Duodenal mucosa (tissue), 2 donors: ENCODE measurements around the gene ENO2.
A peak's percentile ranks its signal among the peaks of the same experiment; 100 is the strongest.
"Not testable (repeated sequence)": the region's sequence is repeated elsewhere in the genome, so short reads cannot be mapped to it uniquely, and the experiment has no call there.

Experiments used
- H3K27ac ChIP-seq: one replicate; pipeline ENCODE4 v1.7.0; 2013; ENCODE audit warnings: low read depth, low read length
- H3K27me3 ChIP-seq, 2 donors: one replicate each; pipeline ENCODE4 v1.7.0; 2013; ENCODE audit warnings: low read length in 2 of 2, control low read depth in 1 of 2; ENCODE audit not compliant: insufficient read depth in 2 of 2, control insufficient read depth in 1 of 2
- H3K36me3 ChIP-seq, 2 donors: one replicate each; pipeline ENCODE4 v1.7.0; 2013; ENCODE audit warnings: low read length in 2 of 2, control low read depth in 1 of 2; ENCODE audit not compliant: insufficient read depth in 2 of 2, control insufficient read depth in 1 of 2
- H3K4me1 ChIP-seq, 2 donors: one replicate each; pipeline ENCODE4 v1.7.0; 2013; ENCODE audit warnings: low read length in 2 of 2, control low read depth in 1 of 2; ENCODE audit not compliant: insufficient read depth in 2 of 2, control insufficient read depth in 1 of 2
- H3K4me3 ChIP-seq, 2 donors: one replicate each; pipeline ENCODE4 v1.7.0; 2013; ENCODE audit warnings: low read length in 2 of 2, low read depth in 1 of 2
- H3K9ac ChIP-seq, 2 donors: one replicate each; pipeline ENCODE4 v1.7.0; 2013; ENCODE audit warnings: low read length in 2 of 2, low read depth in 1 of 2
- H3K9me3 ChIP-seq, 2 donors: one replicate each; pipeline ENCODE4 v1.7.0; 2013; ENCODE audit warnings: low read length in 2 of 2, control low read depth in 1 of 2; ENCODE audit not compliant: control insufficient read depth in 1 of 2

ENO2 gene

DNA sequence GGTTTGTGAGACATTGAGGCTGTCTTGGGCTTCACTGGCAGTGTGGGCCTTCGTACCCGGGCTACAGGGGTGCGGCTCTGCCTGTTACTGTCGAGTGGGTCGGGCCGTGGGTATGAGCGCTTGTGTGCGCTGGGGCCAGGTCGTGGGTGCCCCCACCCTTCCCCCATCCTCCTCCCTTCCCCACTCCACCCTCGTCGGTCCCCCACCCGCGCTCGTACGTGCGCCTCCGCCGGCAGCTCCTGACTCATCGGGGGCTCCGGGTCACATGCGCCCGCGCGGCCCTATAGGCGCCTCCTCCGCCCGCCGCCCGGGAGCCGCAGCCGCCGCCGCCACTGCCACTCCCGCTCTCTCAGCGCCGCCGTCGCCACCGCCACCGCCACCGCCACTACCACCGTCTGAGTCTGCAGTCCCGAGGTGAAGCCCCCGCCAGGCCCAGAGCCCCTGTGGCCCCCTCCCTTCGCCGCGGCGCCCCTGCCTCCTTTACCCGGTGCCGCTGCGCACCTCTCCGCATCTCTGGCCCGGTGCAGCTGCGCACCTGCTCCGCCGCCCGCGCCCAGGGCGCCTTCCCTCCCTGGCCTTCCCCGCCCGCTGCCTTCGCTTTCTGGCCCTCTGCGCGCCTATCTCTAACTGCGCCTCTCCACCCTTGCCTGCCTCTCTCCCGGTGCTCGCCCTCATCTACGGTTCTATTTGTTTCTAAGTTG is at the start of gene ENO2:
Gene ENO2, plus strand, starts transcription at position 335 of the 701 bp plus-strand sequence. CDS start 1,253 bp downstream, outside the sequence.
- H3K27ac ChIP-seq, result peak within 1 kb of the TSS; percentile 5
- H3K4me1 ChIP-seq, result peaks cover 12 to 16% of the 10 kb centered on the region in 2 donors
- peaks cover 0 to 2% of the 10 kb centered on the region in 2 donors for H3K36me3 ChIP-seq
- H3K9ac ChIP-seq, result peak within 1 kb of the TSS; percentile 30 to 39
- H3K4me3 ChIP-seq, result peak within 1 kb of the TSS; percentile 60 to 70
- H3K27me3 ChIP-seq, result peaks cover 10 to 12% of the 10 kb centered on the region in 2 donors
- no peaks in the 10 kb centered on the region for H3K9me3 ChIP-seq

DNA sequence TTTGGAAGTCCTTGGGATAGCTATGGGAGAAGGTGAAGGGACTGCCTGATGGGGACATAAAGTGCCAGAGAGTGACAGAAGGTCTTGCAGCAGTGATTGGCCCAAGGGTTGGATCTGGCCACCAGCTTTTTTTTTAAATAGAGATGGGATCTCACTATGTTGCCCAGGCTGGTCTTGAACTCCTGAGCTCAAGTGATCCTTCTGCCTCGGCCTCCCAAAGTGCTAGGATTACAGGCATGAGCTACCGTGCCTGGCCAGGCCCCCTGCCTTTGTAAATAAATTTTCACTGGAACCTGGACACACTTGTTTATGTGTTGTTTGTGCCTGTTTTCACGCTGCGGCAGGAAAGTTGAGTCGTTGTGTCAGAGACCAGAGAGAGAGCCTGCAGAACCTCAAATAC is 49.1 kb upstream of the ENO2 start:
- H3K9me3 ChIP-seq, H3K9ac ChIP-seq, H3K27ac ChIP-seq, H3K27me3 ChIP-seq, H3K4me3 ChIP-seq: not testable (repeated sequence)
- peaks cover 39 to 58% of the 10 kb centered on the region in 2 donors for H3K36me3 ChIP-seq
- H3K4me1 ChIP-seq, result peaks cover 22 to 29% of the 10 kb centered on the region in 2 donors

DNA sequence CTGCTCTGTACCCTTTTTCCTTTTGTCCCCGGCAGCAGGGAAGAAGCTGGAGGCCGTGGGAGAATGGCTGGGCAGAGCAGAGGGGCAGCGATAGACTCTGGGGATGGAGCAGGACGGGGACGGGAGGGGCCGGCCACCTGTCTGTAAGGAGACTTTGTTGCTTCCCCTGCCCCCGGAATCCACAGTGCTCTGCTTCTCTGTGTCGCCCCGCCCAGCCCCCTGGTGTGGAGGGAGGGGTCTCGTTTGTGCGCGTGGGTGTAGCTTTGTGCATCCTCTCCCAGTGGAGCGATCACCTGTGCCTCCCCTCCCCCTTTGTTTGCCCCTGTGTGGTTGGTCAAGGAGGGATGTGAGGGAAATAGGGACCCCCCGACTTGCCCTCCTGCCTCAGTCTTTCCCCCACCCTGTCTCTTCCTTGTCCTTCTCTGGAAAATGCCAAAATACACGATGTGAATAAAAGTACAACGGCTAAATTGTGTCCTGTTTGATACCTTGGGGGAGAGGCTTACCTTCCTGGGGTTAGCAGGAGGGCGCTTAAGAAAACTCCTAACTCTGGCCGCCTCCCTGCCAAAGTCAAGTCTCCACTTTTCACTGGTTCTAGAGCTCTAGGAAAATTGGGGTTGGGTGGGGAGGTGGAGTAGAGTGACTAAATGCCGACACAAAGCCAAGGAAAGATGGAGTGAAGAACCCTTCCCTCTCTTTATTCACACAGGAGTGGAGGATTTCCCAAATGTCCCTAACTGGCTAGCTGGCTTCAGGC is 48.0 kb upstream of the ENO2 start:
- peaks cover 37 to 58% of the 10 kb centered on the region in 2 donors for H3K36me3 ChIP-seq
- H3K9ac ChIP-seq, result peak overlapping the region; percentile 81 to 82
- no peaks in the 10 kb centered on the region for H3K27me3 ChIP-seq
- H3K27ac ChIP-seq, result no peak overlapping the region
- peak overlapping the region; percentile 77 to 94 for H3K4me3 ChIP-seq
- H3K4me1 ChIP-seq, result peaks cover 32 to 38% of the 10 kb centered on the region in 2 donors
- no peaks in the 10 kb centered on the region for H3K9me3 ChIP-seq

DNA sequence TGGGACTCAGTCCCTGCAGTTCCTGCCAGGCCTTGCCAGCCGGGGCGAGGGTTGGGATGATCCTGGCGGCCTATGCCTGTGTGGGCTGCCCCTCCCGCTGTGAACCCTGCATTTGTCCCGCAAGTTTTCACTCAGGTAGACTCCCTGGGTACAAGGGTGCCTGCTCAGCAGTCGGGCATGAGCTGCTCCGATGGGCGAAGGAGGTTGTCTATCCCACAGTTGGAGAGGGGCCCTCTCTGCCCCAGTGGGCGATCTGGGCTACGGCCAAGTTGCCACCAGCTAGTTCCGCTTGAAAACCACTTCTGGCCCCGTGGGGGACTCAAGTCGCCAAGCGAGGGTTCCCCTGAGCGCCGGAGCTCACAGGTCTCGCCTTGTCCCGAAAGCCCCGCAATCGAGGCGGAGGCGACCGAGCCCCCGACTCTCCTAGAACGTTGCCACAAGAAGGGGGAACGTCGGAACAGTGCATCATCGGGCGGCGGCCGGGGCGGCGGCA is 47.4 kb upstream of the ENO2 start:
- Histone ChIP-seq H3K36me3 (peaks cover 32 to 53% of the 10 kb centered on the region in 2 donors), H3K4me1 (peaks cover 38 to 44% of the 10 kb centered on the region in 2 donors), H3K27ac (peak overlapping the region; percentile 79), H3K4me3 (peak overlapping the region; percentile 77 to 94), H3K27me3 (no peaks in the 10 kb centered on the region), H3K9ac (peak overlapping the region; percentile 81 to 82), H3K9me3 (no peaks in the 10 kb centered on the region)

DNA sequence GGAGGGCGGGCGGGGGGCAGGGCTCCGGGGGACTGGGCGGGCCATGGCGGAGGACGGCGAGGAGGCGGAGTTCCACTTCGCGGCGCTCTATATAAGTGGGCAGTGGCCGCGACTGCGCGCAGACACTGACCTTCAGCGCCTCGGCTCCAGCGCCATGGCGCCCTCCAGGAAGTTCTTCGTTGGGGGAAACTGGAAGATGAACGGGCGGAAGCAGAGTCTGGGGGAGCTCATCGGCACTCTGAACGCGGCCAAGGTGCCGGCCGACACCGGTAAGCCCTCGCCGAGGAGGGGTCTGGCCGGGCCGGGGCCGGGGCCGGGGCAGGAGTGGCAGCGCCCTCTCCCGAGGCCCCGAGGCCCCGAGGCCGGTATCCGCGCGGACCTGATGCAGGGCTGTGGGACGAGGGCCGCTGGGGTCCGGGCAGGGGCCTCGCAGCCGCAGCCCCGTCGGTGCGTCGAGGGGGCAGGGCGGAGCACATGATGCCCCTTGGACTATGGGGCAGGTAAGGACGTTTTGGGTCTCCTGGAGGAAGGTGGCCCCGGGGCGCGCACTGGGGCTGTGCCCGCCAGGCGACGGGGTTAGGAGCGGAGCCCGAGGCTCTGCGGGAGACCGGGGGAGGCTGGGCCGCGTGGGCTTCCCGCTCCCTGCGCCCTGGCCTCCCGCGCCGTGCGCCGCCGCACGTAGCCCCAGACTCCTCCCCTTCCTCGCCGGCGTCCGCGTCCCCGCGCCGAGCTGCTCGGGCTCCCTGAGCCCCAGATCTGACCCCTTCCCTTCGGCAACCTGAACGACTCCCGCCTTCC is 46.8 kb upstream of the ENO2 start, which contains the start of gene TPI1:
Gene TPI1, plus strand, starts transcription at position 119 of the 798 bp plus-strand sequence. Its CDS starts 36 bp downstream, at position 155.
- Histone ChIP-seq H3K27ac (peak within 1 kb of the TSS; percentile 94), H3K27me3 (no peaks in the 10 kb centered on the region), H3K9ac (peak within 1 kb of the TSS; percentile 81 to 82), H3K36me3 (peaks cover 32 to 49% of the 10 kb centered on the region in 2 donors), H3K9me3 (no peaks in the 10 kb centered on the region), H3K4me3 (peak within 1 kb of the TSS; percentile 80 to 94), H3K4me1 (peaks cover 45 to 47% of the 10 kb centered on the region in 2 donors)

DNA sequence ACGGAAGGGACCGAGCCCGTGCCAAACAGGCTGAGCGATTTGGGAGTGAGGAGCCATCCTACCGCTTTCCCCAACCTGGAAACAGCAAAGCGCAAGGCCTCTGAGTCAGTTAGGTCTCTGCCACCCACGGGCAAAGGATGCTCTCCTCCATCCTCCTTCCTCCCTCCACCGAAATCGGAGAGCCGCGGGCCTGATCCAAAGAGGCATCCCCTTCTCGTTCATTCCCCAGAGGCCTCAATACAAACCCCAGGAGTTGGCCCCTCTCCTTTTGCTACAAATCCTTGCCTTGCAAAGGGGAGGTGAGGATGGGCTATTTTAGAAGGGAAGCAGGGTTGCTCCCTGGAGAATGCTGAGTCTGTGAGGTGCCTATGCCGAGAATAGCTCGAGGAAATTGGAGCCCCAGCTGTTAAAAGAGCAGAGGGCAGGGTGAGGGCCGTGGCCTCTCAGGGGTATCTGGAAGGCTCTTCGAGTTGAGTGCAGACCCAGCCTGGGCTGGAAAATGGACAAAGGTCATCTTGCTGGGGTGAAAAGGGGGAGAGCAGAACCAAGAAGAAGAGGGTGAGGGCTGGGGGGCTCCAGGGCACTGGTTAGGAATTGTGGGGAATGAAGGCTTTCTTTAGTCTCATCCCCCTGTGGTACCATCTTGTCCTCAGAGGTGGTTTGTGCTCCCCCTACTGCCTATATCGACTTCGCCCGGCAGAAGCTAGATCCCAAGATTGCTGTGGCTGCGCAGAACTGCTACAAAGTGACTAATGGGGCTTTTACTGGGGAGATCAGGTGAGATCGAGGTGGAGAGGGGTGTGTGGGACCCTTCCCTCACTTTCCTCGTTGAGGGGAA is 46.0 kb upstream of the ENO2 start:
- Histone ChIP-seq H3K4me3 (peak overlapping the region; percentile 80 to 94), H3K36me3 (peaks cover 25 to 41% of the 10 kb centered on the region in 2 donors), H3K27me3 (no peaks in the 10 kb centered on the region), H3K9ac (peak overlapping the region; percentile 75 to 81), H3K27ac (peak overlapping the region; percentile 94), H3K4me1 (peaks cover 45 to 47% of the 10 kb centered on the region in 2 donors), H3K9me3 (no peaks in the 10 kb centered on the region)

DNA sequence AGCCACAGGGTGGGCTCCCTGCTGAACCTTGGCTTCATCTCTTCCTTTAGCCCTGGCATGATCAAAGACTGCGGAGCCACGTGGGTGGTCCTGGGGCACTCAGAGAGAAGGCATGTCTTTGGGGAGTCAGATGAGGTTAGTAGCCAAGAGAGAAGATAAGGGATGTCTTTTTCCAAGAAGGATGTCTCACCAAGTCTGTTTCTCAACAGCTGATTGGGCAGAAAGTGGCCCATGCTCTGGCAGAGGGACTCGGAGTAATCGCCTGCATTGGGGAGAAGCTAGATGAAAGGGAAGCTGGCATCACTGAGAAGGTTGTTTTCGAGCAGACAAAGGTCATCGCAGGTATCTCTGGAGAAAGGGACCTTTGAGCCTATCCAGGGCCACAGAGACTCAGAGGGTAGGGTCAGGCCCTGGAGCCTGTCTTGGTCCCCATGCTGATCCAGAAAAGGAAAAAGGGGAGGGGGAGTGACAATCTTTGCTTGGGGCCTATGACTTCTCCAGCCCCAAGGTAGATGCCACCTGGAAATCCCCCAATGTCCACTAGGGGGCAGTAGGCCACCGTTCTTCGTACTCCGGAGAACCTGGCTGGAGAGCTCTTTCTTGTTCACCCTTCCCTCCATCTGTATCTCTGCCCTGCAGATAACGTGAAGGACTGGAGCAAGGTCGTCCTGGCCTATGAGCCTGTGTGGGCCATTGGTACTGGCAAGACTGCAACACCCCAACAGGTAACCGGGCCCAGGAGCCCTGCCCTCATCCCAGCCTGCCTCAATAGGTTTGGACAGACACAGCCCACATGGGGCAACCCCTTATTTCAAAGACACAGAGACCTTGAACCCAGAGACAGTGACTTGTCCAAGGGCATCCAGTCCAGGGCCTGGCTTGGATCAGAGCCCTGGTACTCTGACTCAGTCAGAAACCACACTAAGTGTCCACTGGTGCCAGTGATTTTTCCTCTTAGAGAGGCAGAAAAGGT is 45.0 kb upstream of the ENO2 start:
- peaks cover 47 to 48% of the 10 kb centered on the region in 2 donors for H3K4me1 ChIP-seq

DNA sequence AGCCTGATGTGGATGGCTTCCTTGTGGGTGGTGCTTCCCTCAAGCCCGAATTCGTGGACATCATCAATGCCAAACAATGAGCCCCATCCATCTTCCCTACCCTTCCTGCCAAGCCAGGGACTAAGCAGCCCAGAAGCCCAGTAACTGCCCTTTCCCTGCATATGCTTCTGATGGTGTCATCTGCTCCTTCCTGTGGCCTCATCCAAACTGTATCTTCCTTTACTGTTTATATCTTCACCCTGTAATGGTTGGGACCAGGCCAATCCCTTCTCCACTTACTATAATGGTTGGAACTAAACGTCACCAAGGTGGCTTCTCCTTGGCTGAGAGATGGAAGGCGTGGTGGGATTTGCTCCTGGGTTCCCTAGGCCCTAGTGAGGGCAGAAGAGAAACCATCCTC is 44.1 kb upstream of the ENO2 start:
- H3K36me3 ChIP-seq, result peaks cover 15 to 24% of the 10 kb centered on the region in 2 donors
- H3K4me3 ChIP-seq, H3K27me3 ChIP-seq, H3K27ac ChIP-seq, H3K9me3 ChIP-seq: not testable (repeated sequence)
- H3K4me1 ChIP-seq, result peaks cover 47 to 48% of the 10 kb centered on the region in 2 donors
- H3K9ac ChIP-seq, result peak overlapping the region; percentile 8 to 75

More for the DNA sequence above, 45.0 kb upstream of the ENO2 start:
- Histone ChIP-seq H3K36me3 (peaks cover 22 to 33% of the 10 kb centered on the region in 2 donors), H3K9ac (peak overlapping the region; percentile 75 to 81), H3K4me3 (peak overlapping the region; percentile 80 to 94), H3K27me3 (no peaks in the 10 kb centered on the region), H3K9me3 (no peaks in the 10 kb centered on the region), H3K27ac (peak overlapping the region; percentile 8)
